HG03439 (cell line): ENCODE measurements around the gene COL23A1.
"Not testable (repeated sequence)": the region's sequence is repeated elsewhere in the genome, so short reads cannot be mapped to it uniquely, and the experiment has no call there.

Experiments
- ATAC-seq: cut with Tn5 transposase; IDR thresholded peaks from one replicate; pipeline ENCODE4 v1.9.1; 2021; ENCODE audit warnings: mild to moderate bottlenecking, moderate library complexity; ENCODE audit not compliant: unreplicated experiment

Gene COL23A1

DNA sequence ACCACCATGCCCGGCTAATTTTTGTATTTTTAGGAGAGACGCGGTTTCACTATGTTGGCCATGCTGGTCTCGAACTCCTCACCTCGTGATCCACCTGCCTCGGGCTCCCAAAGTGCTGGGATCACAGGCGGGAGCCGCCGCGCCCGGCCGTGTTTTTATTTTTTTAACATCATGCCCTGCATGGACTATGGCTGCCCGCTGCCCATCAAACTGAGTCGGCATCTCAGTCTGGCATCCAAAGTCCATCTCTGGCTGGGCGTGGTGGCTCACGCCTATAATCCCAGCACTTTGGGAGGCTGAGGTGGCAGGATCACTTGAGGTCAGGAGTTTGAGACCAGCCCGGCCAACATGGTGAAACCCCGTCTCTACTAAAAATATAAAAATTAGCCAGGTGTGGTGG lies 336.6 kb downstream of the COL23A1 start:
- ATAC-seq: not testable (repeated sequence)

DNA sequence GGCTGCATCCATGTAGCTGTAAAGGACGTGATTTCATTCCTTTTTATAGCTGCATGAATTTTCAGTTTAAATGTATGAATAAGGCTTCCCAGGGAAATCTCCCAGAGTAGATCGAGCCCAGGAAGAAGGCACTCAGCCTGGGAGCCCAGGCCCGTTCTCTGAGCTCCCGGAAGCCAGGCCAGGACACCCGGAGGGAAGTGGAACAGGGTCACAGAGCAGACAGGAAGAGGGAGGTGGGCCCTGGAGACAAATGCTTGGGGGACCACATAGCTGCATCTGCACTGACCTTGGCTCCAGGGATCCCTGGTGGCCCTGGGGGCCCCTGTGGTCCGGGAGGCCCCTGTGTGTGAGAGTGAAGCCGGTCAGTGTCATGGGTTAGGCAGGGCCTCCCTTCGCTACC lies 337.9 kb downstream of the COL23A1 start:
- no peak for ATAC-seq

DNA sequence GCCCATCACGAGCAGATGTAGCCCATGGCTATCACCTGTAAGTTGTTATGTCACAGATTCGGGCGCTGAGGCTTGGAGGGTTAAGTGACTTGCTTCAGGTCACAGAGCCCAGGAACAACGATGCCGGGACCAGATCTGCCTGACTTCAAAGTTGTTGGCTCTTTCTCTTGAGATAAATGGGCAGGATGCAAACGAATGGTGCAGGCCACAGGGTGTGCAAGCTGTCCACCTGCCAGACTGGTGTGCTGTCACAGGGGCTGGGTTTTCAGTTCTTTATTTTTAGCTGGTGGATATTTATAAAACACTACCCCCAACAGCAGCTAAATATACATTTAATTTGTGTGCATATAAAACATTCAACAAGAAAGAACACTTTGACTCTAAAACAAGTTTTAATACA lies 339.9 kb downstream of the COL23A1 start:
- no peak for ATAC-seq

DNA sequence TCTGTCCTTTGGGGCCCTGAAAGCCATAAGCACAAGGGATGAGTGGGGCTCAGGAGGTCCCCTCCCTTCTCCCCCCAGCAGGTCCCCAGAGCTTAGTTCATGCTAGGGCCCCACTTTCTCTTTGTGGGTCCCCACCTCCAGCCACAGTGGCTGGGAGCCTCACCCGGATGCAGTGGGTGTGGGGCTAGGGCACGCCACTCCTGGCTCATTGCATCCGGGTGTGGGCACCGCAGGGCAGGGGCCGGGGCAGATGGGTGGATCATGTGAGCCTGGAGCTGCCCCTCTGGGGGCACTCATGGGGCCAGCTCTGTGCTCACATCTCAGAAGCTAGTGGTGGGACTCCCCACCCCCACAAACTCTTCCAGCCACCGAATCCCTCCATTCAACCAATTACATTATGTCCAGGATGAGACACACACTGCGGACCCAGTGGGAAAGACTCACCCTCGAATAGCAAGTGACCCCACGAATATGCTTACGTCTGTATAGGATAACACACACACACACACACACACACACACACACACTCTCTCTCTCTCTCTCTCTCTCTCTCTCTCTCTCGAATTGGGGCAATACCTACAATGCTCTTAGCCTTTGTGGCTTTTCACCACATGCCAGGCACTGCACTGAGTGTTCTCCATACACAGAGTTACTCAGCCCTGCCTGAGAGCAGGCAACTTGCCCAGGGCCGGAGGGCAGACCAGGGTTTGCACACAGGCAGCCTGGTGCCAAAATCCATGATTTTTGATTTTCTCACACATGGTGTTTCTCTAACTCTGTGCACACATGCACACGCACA lies 340.8 kb downstream of the COL23A1 start:
- no peak for ATAC-seq

GRCh38 chr5:178248750-178249149 lies 341.4 kb downstream of the COL23A1 start:
- no peak for ATAC-seq

GRCh38 chr5:178247481-178248456 lies 342.4 kb downstream of the COL23A1 start:
- ATAC-seq: no peak

DNA sequence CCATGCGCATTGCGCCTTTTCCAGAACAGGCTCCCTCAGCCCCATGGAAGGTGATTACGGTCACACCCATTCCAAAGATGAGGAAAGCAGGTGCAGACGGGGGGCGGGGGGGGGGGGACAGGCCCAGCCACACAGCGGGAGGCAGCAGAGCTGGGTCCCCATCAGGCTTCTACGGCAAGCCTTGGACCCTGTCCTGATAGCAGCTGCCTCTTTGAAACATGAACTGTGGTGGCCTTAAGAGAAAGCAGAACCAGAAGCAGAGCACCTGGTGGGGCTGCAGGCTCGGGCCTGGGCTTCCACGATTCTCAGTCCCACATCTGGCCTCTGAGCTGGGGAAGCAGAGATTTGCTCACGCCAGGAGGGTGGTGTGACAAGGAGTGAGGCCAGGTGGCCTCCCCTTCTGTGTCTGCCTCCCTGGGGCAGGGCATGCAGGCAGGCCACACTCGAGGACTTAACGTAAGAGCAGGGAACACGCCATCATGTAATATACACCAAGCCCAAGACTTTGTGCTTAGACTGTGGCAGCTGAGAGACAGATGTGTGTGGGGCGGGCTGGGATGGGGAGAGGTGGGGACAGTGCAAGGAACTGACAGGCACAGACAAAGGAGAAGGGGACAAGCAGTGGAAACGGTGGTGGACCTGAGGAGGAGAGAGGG lies 343.4 kb downstream of the COL23A1 start:
- ATAC-seq: no peak

GRCh38 chr5:178245389-178245788 lies 344.8 kb downstream of the COL23A1 start:
- no peak for ATAC-seq

DNA sequence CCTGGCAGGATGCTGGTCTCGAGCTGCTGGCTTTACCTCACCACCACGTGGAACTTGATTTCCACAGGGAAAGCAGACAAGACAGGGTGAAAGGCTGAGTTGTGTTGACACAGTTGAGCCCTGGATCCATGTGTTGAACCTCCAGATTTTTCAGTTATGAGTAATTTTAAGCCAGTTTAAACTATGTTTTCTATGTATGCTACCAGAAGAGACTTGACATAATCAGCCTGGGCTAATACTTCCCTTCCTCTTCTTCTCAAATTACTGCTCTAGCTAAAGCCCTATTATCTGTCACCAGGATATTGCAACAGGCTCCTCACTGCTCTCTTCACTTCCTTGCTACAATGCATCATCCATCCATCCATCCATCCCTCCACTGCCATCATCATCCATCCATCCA lies 345.6 kb downstream of the COL23A1 start:
- ATAC-seq: no peak

DNA sequence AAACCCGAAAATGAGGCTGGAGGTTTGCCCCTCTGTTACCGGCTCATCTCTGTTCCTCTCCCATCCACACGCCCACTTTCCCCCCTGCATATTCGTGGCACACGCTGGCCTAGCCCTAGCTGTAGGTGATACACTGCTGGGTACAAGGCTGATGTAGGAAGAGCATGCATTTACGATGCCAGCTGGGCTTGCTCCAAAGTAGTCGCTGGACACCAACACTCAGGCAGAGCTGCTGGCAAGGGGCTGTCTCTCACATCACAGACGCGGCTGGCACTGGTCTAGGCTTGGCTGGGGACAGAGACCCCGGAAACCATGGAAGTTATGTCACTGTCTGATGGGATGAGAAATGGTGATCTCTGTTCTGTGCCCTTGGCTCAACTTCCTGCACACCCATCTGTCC lies 347.8 kb downstream of the COL23A1 start:
- ATAC-seq: no peak

- no peak for ATAC-seq
These were observed 348.4 kb downstream of the COL23A1 start for GRCh38 chr5:178241688-178242231.

DNA sequence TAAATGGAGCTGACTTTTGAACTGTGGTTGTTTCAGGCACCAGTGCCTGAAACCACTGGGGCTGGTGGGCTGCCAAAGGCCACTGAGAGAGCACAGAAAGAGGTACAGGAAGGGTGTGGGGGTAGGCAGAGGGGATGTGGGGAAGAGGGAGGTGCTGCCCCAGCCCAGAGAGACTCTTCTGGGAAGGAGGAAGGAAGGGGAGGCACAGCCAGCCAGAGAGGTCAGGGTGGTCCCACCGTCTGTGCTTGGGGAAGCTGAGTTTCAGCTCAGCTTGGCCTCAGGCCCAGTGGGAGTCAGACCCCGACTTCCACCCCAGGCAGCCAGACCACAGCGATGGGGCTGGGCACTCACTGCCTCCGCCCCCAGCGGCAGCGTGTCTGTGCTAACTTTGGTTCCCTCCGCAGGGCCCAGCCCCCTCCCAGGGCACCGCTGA lies 348.9 kb downstream of the COL23A1 start:
- no peak for ATAC-seq

GRCh38 chr5:178240766-178241165 lies 349.4 kb downstream of the COL23A1 start:
- no peak for ATAC-seq

DNA sequence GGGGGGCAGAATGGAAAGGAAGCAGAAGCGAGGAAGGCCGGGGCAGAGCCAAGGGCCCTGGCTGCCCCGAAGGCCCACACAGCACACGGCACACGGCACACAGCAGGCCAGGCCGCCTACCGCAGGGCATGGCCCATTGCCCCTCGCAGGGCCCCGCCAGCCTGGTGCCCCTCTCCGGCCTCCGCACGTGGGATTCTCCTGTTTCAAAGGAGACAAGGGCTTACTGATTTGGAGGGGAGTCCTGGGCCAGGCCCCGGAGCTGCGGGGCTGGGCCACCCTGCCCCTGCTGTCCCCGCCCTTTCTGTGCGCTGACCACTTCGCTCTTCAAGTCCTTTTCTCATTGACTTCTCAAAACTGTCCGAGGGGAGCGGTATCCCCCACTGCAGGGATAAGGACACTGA lies 349.9 kb downstream of the COL23A1 start:
- ATAC-seq: no peak

GRCh38 chr5:178239626-178240301 lies 350.4 kb downstream of the COL23A1 start:
- not testable (repeated sequence) for ATAC-seq

GRCh38 chr5:178238711-178239592 lies 351.2 kb downstream of the COL23A1 start:
- ATAC-seq: no peak

DNA sequence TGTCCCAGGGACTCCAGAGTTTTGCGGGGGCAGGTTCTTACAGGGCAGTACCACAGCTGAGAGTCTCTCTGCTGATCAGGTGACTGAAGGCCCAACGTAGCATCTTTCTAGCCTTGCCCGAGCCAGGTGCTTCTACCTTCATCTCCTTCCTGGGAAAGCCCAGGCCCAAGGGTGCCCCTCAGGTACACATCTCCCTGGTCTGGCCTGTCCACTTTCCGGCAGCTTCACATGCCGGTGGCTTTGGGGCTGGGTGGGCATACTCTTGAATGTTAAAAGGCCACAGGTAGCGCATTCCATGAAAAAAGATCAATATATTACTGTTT lies 351.9 kb downstream of the COL23A1 start:
- no peak for ATAC-seq

DNA sequence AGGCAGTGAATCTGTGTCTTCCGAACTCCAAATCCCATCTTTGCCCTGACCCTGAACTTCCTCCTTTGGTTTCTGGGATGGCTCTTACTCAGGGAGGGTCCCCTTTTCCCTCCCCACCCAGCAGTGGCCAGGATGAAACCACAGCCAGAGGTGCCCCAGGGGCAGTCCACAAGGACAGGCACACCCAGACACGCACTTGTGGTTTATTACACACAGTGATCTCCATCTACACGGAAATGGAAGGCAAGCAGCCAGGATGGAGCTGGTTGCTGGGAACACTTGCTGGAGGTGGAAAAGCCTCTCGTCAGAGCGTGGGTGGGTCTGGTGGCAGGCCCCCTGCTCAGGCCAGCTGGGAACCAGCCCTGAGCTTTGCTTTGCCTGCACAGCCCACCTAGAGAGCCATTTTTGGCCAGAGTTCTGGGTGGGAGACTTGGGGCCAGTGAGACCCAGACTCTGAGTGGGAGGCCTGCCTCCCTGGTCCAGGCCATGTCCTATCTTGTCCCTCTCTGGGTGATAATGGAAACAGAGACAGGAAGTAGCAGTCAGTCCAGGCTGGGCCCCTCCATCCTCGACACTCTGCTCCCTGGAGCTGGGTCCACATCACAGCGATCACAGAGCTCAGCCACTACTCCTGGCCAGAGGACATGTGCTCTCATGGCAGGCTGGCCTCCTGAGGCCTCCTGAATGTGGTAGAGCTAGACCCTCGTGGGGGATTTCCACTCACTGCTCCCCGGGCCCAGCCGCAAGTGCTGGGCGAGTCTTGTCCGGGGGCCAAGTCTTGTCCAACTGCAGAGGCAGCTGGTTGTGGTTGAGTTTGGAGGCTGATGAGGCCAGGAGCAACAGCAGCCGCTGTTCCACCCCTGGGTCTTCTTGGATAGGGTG lies 352.5 kb downstream of the COL23A1 start:
- ATAC-seq: no peak

- ATAC-seq: no peak
These were observed 353.5 kb downstream of the COL23A1 start for GRCh38 chr5:178236679-178237078.
